H1 (cell line): ENCODE measurements around the gene TMCC1. TPM values are rescaled to one million over a fixed set of nuclear protein-coding genes. Genes with fewer than 3 reads are reported as not detected.
"Not testable (repeated sequence)": the region's sequence is repeated elsewhere in the genome, so short reads cannot be mapped to it uniquely, and the experiment has no call there.

Source experiments
- CTCF ChIA-PET: fragments of 300-600 bp; sonication (Branson Sonifier 250); formaldehyde crosslinking; loops from one replicate; lab custom pipeline; 2021; ENCODE audit not compliant: partially characterized antibody; lab: Charles Lee
- POLR2A ChIA-PET: fragments of 300-600 bp; sonication (Branson Sonifier 250); formaldehyde crosslinking; loops from one replicate; lab custom pipeline; 2021; ENCODE audit warnings: inconsistent platforms; ENCODE audit not compliant: partially characterized antibody; lab: Charles Lee
- DNase-seq, 2 experiments: peaks; one replicate each; pipeline versions ENCODE4 v3.0.0 to v3.0.0-alpha.2; 2010 to 2022; ENCODE audit warnings: low spot score in 2 of 2, low read depth in 1 of 2, mixed read lengths in 1 of 2
- FAIRE-seq: peaks from 2 replicates; lab custom pipeline; 2011; peaks lifted over from hg19 to GRCh38; lab: Jason Lieb, UNC
- H2AFZ ChIP-seq: 2 replicates; pipeline ENCODE4 v1.8.1; 2012; ENCODE audit warnings: low read length, inconsistent platforms
- H2AK5ac ChIP-seq: 2 replicates; pipeline ENCODE4 v1.6.1; 2013; ENCODE audit warnings: low read depth, low read length
- H2BK120ac ChIP-seq: replicated peaks from 2 replicates; pipeline ENCODE3; 2013; ENCODE audit warnings: low read depth, low read length, inconsistent platforms
- H2BK12ac ChIP-seq: 2 replicates; pipeline ENCODE4 v1.6.1; 2013; ENCODE audit warnings: low read depth, low read length
- H2BK15ac ChIP-seq: 2 replicates; pipeline ENCODE4 v1.6.1; 2013; ENCODE audit warnings: low read length
- H2BK20ac ChIP-seq: 2 replicates; pipeline ENCODE4 v1.6.1; 2013; ENCODE audit warnings: low read length
- H2BK5ac ChIP-seq: 2 replicates; pipeline ENCODE4 v1.6.1; 2013; ENCODE audit warnings: low read depth, low read length
- H3K14ac ChIP-seq: 2 replicates; pipeline ENCODE4 v1.6.1; 2013; ENCODE audit warnings: inconsistent platforms; ENCODE audit not compliant: insufficient read length
- H3K18ac ChIP-seq: 2 replicates; pipeline ENCODE4 v1.6.1; 2013; ENCODE audit warnings: low read length; ENCODE audit errors: extremely low read depth
- H3K23ac ChIP-seq: 2 replicates; pipeline ENCODE4 v1.6.1; 2013; ENCODE audit warnings: inconsistent platforms; ENCODE audit not compliant: insufficient read length
- H3K23me2 ChIP-seq: 2 replicates; pipeline ENCODE4 v1.6.1; 2013; ENCODE audit warnings: low read depth, low read length
- H3K27ac ChIP-seq: 2 replicates; pipeline ENCODE4 v1.6.1; 2011; ENCODE audit warnings: low read depth, low read length, inconsistent platforms
- H3K27me3 ChIP-seq, 4 experiments: replicated peaks in 1 of 4; 1 replicate in 1 of 4; 2 replicates in 3 of 4; pipeline versions ENCODE4 v1.6.1 to v1.8.1; 2011 to 2013; ENCODE audit warnings: low read length in 3 of 4, mild to moderate bottlenecking in 3 of 4, inconsistent platforms in 2 of 4, mixed read lengths in 2 of 4, moderate library complexity in 1 of 4; ENCODE audit not compliant: control insufficient read depth in 3 of 4, insufficient read depth in 3 of 4; ENCODE audit errors: extremely low read depth in 1 of 4
- H3K36me3 ChIP-seq, 4 experiments: 2 replicates each; pipeline versions ENCODE4 v1.6.1 to v1.8.1; 2011 to 2013; ENCODE audit warnings: mild to moderate bottlenecking in 4 of 4, low read length in 3 of 4, moderate library complexity in 2 of 4, control low read depth in 1 of 4, inconsistent platforms in 1 of 4; ENCODE audit not compliant: insufficient read depth in 4 of 4, control insufficient read depth in 2 of 4
- H3K4ac ChIP-seq: replicated peaks from 2 replicates; pipeline ENCODE3; 2013; ENCODE audit warnings: low read length, low read depth, mixed read lengths, inconsistent platforms; ENCODE audit not compliant: insufficient read length
- H3K4me1 ChIP-seq, 4 experiments: replicated peaks in 1 of 4; 1 replicate in 1 of 4; 2 replicates in 3 of 4; pipeline versions ENCODE4 v1.6.1 to v1.8.1; 2011 to 2013; ENCODE audit warnings: low read length in 3 of 4, inconsistent platforms in 2 of 4, mixed read lengths in 1 of 4; ENCODE audit not compliant: insufficient read depth in 4 of 4, control insufficient read depth in 3 of 4
- H3K4me2 ChIP-seq, 2 experiments: 2 replicates each; pipeline versions ENCODE4 v1.6.1 to v1.8.1; 2011 to 2013; ENCODE audit warnings: low read depth in 2 of 2, low read length in 2 of 2, control low read depth in 1 of 2, inconsistent platforms in 1 of 2, mild to moderate bottlenecking in 1 of 2; ENCODE audit not compliant: insufficient read depth in 1 of 2
- H3K4me3 ChIP-seq, 4 experiments: fragments of 200-600, 300-600 bp in 1 of 4; sonication (generic), shearing (Covaris generic), sonication (Bioruptor Twin) in 1 of 4; 2 replicates each; pipeline versions ENCODE4 v1.5.1 to v1.8.1; 2011 to 2016; ENCODE audit warnings: low read length in 4 of 4, low read depth in 3 of 4, control low read depth in 2 of 4, inconsistent platforms in 2 of 4, mild to moderate bottlenecking in 2 of 4, mixed read lengths in 1 of 4, moderate library complexity in 1 of 4; ENCODE audit not compliant: insufficient read depth in 2 of 4; ENCODE audit errors: extremely low read depth in 1 of 4
- H3K56ac ChIP-seq: replicated peaks from 2 replicates; pipeline ENCODE3; 2013; ENCODE audit warnings: low read depth, mild to moderate bottlenecking, mixed read lengths, low read length, inconsistent platforms; ENCODE audit not compliant: insufficient read length
- H3K79me1 ChIP-seq: 2 replicates; pipeline ENCODE4 v1.6.1; 2013; ENCODE audit warnings: low read depth, low read length, control low read depth
- H3K79me2 ChIP-seq, 2 experiments: 2 replicates each; pipeline versions ENCODE4 v1.6.1 to v1.8.1; 2012 to 2013; ENCODE audit warnings: low read length in 2 of 2, mild to moderate bottlenecking in 2 of 2, inconsistent platforms in 1 of 2; ENCODE audit not compliant: insufficient read depth in 2 of 2, control insufficient read depth in 1 of 2
- H3K9ac ChIP-seq, 4 experiments: replicated peaks in 1 of 4; 1 replicate in 1 of 4; 2 replicates in 3 of 4; pipeline versions ENCODE4 v1.6.1 to v1.8.1; 2011 to 2013; ENCODE audit warnings: low read depth in 3 of 4, low read length in 3 of 4, control low read depth in 2 of 4, mild to moderate bottlenecking in 2 of 4, moderate library complexity in 2 of 4, inconsistent platforms in 1 of 4; ENCODE audit errors: extremely low read depth in 1 of 4
- H3K9me3 ChIP-seq, 2 experiments: 2 replicates each; pipeline versions ENCODE4 v1.6.1 to v1.8.1; 2012 to 2013; ENCODE audit warnings: mild to moderate bottlenecking in 2 of 2, moderate library complexity in 2 of 2, control low read depth in 1 of 2, inconsistent platforms in 1 of 2, low read depth in 1 of 2, low read length in 1 of 2, mixed read lengths in 1 of 2; ENCODE audit not compliant: insufficient read depth in 2 of 2
- H4K20me1 ChIP-seq, 2 experiments: replicated peaks in 1 of 2; 2 replicates each; pipeline versions ENCODE3 to v1.8.1; 2011 to 2013; ENCODE audit warnings: inconsistent platforms in 2 of 2, low read length in 2 of 2, mild to moderate bottlenecking in 1 of 2; ENCODE audit not compliant: insufficient read depth in 2 of 2, control insufficient read depth in 1 of 2
- H4K5ac ChIP-seq: 2 replicates; pipeline ENCODE4 v1.6.1; 2013; ENCODE audit warnings: low read length, low read depth, mixed read lengths, inconsistent platforms; ENCODE audit not compliant: insufficient read length
- H4K8ac ChIP-seq: 2 replicates; pipeline ENCODE4 v1.8.0; 2013; ENCODE audit warnings: mild to moderate bottlenecking, moderate library complexity, low read length, inconsistent platforms; ENCODE audit not compliant: insufficient read depth; ENCODE audit errors: extremely low read depth
- H4K91ac ChIP-seq: replicated peaks from 2 replicates; pipeline ENCODE3; 2013; ENCODE audit warnings: low read length, mixed read lengths, inconsistent platforms; ENCODE audit not compliant: insufficient read length
- WGBS, 2 experiments: shearing (Covaris generic) in 1 of 2; methylation state at CpG; one replicate each; pipeline versions ENCODE4 v1.1.6 to v1.1.7; 2013 to 2015; ENCODE audit warnings: low lambda C conversion rate in 2 of 2, mixed read lengths in 2 of 2, inconsistent platforms in 1 of 2, low coverage in 1 of 2, missing lambda C conversion rate in 1 of 2; ENCODE audit not compliant: insufficient replicate concordance in 2 of 2, insufficient coverage in 1 of 2, insufficient read length in 1 of 2; ENCODE audit errors: extremely low coverage in 1 of 2, missing lambda C conversion rate in 1 of 2; 5-methylcytosine and 5-hydroxymethylcytosine counted together
- polyA plus RNA-seq, 7 experiments: library from polyadenylated mRNA; depleted of rRNA in 3 of 7; stranded (reverse) in 5 of 7; unstranded in 2 of 7; fragments of >200 nt in 5 of 7; fragments of 200-250 nt in 2 of 7; gene quantifications; 1 replicate in 5 of 7; 2 replicates in 1 of 7; 4 replicates in 1 of 7; pipeline versions ENCODE4 v1.2.1 to v1.2.3, GENCODE V29; 2011 to 2013; ENCODE audit warnings: missing spikeins in 2 of 7, mixed read lengths in 2 of 7
- total RNA-seq: library from RNA; stranded (reverse); fragmentation: NEBNext Ultra II Directional; extraction: Animal tissue kit (Norgen Biotek cat#: 25700); gene quantifications from 2 replicates; pipeline ENCODE4 v1.2.1, GENCODE V29; 2021

Gene TMCC1
- total and polyA plus RNA-seq, 2 of the 8 experiments (the other 6 are each of a cell fraction or from before 2014, with no cell fraction given) = 10.4 to 27.1 TPM

GRCh38 chr3:129674798-129675123 is 218.8 kb downstream of the TMCC1 start:
- FAIRE-seq, H3K23me2 ChIP-seq, H3K56ac ChIP-seq, H4K91ac ChIP-seq, H2BK12ac ChIP-seq, H3K4me2 ChIP-seq, H4K20me1 ChIP-seq, H4K5ac ChIP-seq, DNase-seq, H3K9me3 ChIP-seq, H2AK5ac ChIP-seq, H3K79me1 ChIP-seq, H4K8ac ChIP-seq, H3K4ac ChIP-seq, H3K27ac ChIP-seq, H2AFZ ChIP-seq, H3K14ac ChIP-seq, POLR2A ChIA-PET, H3K79me2 ChIP-seq, H3K23ac ChIP-seq, H2BK120ac ChIP-seq, H3K4me3 ChIP-seq, H3K27me3 ChIP-seq, H2BK5ac ChIP-seq, H3K9ac ChIP-seq, H2BK20ac ChIP-seq, H2BK15ac ChIP-seq, H3K18ac ChIP-seq, H3K4me1 ChIP-seq: not testable (repeated sequence)
- CTCF ChIA-PET = interaction anchor here (1.0 kb wide), 1 partner anchor 12 kb away, joined by 3 read pairs; no protein-coding TSS in a partner anchor
- 87% methylated on average over 9 of the region's 9 CpGs; no CpG with 5 or more reads in 1 of the 2 experiments for WGBS, 2 experiments
- H3K36me3 ChIP-seq = peaks cover 3 to 11% (median 7%) of the 10 kb centered on the region in 4 experiments; a peak in 7 of 8 replicates
